Hematopoietic multipotent progenitor cell treated with erythropoietin and hydrocortisone succinate and interleukin-3 and kit ligand, for 6 days (in vitro differentiated cells): ENCODE results near the gene GZF1.
"Not testable (repeated sequence)": the region's sequence is repeated elsewhere in the genome, so short reads cannot be mapped to it uniquely, and the experiment has no call there.

Source experiments
- DNase-seq: peaks from one replicate; pipeline ENCODE4 v3.0.0-alpha.2; 2015

The GZF1 gene

DNA sequence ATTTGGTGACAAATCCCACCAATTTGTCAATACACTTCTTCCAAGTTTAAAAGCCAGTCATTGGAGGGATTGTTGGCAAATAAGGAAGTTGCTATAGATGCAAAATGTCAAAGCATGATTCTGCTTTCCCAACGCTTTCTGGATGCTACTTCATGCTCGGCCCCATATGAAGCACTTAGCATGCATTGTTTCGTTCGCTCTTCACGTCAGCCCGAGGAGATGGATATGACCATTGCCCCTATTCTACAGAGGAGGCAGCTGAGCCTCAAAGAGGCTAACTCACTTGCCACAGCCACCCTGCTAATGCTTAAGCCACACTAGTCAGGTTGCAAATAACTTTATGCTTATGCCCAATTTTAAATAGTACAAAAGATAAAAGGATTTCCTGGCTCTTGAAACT is 14.2 kb upstream of the GZF1 start:
- DNase-seq = no peak

DNA sequence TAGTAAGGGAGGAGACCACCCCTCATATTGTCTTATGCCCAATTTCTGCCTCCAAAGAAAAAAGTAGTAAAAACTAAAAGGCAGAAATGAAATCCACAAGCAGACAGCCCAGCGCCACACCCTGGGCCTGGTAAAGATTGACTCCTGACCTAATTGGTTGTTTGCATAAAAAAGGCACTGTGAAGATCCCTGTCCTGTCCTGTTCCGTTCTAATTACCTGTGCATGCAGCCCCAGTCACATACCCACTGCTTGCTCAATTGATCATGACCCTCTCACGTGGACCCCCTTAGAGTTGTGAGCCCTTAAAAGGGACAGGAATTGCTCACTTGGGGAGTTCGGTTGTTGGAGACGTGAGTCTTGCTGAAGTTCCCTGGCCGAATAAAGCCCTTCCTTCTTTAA is 13.5 kb upstream of the GZF1 start:
- not testable (repeated sequence) for DNase-seq

DNA sequence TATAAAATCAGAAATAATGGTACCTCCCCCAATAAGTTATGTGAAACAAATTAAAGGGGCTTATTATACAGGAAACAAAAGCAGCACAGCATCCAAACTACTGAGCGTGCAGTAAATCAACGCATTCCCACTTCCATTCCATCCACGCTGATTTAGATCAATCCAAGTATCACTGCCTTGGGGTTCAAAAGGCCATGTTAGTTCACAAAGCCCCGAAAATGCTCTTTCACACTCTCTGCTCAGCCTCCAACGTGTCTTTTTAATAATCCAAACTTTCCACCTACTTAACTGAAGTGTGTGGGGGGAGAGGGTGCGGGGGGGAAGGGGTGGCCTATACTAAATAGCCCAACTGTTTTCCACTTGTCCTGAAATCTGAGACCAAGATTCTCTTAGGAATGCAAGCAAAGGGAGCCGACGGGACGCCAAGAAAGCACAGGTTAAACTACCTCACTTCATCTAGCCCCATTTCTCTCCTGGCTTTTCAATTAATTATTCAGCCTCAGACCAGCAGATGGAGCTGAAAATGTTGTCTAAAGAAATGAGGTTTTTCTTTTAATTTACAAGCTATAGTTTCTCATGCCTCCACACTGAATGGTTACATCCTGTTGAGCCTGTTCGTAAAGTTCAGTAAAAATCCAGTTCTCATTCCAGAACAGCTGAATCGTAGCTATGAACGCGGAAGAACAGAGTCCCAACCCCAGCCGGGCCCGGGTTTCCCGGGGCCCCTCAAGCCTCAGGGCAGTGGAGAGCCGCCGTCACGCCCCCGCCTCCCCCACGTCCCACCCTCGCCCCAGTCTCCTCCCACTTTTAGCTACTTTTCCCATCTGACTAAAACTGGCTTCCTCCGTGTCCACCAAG is 12.4 kb upstream of the GZF1 start:
- peak; percentile 90 for DNase-seq

DNA sequence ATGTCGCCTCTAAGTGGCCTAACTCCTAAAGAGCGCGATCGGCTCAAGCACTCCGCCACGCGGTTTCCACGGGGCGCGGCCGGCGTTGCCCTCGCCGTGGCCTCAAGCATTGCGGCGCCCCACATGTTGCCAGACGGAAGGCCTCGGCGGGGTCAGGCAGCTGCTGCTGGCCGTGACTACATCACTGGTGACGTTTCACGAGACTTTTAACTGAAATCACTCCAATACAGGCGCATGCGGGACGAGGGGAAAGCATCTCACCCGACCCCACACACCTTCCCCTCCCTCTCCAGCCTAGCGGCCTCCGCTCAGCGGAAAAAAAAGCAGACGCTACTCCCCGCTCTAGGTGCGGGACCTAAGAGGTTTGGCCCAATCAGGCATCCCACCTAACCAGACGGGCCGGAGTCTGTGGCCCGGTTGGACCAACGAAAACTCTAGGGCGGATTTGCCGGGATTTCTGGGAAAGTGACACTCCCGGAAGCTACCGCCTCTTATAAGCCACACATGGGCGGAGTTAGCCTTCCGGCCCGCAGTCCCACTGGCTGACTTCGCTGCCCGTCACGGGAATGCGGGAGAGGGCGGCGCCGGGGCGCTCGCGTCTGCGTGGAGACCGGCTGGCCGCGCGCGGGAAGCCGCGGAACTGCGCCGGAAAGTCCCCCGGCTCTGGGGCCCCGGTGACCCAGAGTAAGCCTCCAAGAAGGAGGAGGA is 11.6 kb upstream of the GZF1 start, which contains the start of gene NXT1:
TSS of gene NXT1 (plus strand) at position 596 of the 708 bp plus-strand sequence. CDS start 3,251 bp downstream, outside the sequence.
- DNase-seq = peak; percentile 99

DNA sequence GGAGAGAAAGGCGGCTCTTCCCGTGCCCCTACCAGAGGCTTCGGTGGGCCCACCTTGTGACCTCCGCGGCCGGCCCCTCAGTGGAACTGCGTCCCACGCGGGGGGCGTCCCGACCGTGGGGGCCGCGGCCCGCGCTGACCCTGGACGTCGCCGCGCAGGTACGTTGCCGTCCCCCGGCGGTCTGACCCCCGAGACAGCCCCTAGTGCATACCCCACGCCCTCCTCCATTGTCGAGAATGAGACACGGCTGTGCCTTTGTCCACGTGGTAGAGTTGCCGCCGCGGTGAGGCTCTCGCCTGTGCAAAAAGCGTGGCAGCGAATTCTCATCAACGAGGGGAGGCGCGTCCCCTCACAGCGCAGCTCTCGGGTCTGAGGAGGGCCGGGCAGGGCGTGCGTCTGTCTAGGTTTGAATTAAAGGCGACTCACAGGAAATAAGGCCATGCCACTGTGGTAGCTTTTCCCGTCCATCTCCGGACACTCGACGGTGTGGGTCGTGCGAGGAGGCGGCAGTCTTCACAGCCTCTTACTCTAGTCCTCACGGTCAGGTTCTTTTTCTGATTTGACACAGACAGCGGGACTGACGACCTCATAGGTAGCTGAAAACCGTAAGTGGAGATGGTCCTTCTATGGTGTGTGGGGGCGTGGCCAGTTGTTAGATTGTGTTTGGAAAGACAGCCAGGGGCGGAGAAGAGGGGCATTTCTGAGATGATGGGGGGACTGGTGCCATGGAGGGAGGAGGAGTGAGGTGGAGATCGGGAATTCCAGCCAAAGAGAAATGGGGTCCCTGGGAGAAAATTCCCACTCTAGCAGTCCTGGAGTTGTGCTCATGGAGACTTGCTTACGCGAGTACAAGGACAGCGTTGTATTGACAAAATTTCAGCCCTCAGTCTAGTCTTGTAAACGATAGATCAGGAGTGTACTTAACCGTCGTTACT is 10.8 kb upstream of the GZF1 start:
- peak; percentile 81 for DNase-seq

DNA sequence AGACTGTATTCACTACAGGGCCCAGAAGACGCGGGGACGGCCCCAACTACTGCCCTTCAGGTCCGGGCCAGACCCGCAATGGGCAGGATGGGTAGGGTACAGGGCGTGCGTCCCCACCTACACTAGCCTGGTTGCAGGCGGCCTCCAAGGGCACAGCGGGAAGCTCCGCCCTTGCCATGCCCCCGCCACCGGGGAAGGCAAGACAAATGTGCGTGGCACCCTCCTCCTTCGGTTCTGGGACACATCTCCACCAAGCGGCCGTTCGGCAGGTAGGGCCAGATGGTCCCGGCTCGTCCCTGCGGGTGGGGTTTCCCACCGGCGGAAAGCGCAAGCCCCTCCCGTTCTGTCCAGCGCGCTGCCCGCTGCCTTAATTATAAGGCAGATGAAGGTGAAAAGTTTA is 5.8 kb upstream of the GZF1 start:
- no peak for DNase-seq

DNA sequence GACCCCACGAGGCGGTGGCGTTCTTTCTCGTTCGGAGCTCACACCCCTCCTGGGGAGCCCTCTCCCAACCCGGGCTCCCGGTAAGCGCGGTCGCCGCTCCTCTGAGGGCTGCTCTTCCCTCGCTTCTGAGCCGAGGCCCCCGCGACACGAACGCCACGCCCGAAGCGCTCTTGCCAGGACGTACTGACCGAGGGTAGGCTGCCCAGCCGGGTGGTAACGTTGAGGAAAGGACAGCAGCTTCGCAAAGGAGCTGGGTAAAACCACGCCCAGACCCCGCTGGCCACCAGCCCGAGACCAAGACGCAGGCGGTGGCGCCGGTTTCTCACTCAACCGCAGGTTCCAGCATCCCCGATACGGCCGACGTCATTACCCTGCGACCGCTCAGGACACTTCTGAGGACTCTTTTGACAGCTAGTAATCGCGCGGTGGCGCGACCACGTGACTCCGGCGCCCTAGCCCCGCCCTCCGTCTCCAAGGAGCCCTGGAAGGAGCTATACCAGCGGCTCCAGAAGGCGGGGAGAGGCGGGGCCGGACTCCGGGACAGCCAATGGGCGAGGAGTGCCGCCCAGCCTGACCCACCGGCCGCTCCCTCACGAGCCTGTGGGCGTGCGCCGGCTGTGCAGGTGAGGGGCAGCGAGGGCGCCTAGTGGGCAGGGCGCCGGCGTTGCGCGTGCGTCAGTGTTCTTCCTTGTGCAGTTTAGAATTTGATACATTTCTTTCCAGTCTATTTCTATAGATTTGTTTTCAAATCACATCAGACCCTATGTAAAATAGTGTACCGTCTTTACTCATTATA is 4.0 kb upstream of the GZF1 start:
- peak; percentile 99 for DNase-seq

DNA sequence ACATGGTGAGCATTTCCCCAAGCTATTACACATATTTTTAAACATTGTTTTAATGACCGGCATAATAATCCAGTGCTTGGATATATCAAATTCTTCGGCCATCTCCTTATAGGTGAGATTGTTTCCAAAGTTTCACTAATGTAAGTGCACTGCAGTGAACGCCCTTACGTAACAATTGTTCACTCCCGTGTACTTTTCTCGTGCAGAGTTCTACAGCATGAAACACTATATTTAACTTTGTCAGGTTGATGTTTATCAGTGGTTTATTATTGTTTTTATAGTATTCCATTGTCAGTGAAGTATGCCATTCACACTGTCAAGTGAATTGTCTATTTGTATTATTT is 3.4 kb upstream of the GZF1 start:
- no peak for DNase-seq

DNA sequence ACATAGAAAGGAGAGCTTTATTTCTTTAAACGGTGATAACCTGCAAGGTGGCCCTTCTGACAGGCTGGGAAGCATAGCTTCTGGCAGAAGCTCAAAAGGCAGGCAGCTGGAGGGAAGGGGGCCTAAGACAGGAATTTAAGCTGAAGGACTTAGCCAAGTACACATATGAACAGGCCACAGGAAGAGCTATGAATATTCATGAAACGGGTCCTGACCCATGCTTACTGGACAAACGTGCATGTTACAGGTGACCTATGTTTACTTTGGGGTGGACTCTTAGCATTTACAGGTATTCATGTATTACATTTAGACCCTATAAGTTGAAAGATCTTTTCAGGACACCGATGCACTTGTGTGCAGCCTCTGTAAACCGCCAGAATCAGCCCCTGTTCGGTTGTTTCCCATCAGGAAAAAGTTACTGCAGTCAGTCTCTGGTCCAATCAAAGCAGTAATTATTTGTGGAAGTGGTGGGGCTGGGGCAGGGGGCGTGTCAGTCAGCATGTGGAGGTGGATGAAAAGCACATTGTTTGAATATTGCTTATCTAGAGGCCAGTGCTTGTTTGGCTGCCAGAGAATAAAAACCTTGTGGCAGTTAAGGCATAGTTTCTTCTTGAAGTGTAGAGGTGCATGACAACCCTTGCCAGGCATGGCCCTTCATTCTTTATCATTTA is 2.9 kb upstream of the GZF1 start:
- peak; percentile 54 for DNase-seq

DNA sequence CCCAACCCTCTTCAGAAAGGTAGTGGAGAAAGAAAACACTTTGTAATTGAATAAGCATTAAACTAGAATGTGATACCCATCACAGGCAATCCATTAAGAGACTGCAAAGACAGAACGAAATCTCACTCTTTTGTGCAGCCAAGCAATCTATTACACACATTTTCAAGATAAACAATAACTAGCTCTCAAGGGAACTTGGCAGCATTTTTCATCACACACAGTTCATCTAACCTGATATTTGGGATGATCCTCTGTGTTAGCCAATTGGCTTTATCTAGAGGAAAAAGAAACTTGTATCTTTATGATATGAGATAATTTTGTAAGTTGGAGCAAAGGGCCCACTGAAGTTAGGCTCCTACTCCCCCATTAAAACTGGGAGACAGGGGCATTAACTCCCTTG is 1.5 kb upstream of the GZF1 start:
- DNase-seq = peak; percentile 36

DNA sequence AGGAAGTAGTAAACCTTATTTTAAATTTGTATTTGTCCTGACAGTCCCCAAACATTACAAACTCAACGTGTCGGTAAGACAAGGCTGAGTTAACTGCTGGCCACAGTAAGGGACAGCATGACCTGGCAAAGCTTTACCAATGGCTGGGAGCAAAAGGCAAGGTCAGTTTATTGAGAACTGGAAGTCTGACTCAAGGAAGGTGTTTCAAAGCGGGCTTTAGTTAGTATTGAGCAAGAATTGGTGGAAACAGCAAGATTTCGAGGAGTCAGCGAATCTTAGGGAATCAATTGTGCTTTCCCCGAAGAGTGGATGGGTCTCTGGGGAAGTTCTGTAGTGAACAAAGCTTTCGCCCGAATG is 885 bp upstream of the GZF1 start:
- no peak for DNase-seq

DNA sequence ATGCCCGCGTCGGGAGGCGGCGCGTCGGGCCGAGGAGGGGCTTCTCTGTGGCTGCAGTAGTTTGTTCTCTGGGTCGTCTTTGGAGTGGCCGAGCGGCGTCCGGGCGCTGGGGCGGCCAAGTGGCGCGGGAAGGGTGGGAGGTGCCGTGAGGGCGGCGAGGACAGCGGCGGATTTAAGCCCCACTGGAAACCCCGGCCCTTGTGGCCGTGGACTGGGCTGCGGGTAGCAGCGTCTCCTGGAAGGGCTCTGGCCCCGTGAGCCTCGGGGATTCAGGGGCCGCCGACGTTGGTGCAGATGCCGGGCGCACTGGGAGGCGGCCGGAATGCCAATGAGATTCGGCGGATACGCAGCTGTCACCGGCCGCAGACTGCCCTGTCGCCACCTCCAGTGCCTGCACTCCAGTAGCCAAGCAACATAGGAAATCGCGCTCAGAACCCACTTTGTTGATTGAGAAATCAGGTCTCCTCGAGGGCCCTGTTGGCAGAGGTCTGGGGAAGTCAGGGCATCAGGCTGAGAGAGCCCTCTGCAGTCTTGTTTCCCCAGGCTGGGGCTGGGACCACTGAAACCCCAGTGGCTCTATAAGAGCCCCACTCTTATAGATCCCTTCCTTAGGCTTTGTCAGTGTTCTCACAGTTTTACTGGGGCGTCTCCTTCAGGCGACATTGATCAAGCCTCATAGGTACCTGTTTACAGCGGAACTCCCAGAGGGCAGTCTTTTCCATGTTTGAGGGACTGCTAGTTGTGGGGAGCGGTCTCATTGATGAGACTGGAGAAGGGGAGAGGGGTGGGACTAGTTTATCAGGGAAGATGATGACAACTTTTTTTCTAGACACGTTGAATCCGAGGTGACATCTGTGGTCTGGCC is 642 bp downstream of the GZF1 start:
- peak; percentile 72 for DNase-seq

DNA sequence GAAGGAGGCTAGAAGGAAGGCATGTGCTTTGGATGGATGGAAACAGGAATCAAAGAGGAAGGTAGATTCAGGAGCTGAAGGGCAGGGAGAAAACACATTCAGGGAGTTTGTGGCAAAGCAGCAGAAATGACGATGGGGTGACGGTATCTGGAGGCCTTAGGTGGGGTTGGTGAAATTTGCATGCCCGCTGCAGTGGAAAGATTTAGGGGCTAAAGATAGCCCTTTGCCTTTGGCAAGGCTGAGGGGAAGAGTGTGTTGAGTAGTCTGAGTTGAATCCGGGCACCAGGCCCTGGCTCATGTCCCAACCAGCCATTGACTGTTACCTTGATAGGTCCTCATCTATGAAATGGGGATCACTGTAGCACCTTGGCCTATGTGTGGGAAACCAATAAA is 1.3 kb downstream of the GZF1 start:
- no peak for DNase-seq

DNA sequence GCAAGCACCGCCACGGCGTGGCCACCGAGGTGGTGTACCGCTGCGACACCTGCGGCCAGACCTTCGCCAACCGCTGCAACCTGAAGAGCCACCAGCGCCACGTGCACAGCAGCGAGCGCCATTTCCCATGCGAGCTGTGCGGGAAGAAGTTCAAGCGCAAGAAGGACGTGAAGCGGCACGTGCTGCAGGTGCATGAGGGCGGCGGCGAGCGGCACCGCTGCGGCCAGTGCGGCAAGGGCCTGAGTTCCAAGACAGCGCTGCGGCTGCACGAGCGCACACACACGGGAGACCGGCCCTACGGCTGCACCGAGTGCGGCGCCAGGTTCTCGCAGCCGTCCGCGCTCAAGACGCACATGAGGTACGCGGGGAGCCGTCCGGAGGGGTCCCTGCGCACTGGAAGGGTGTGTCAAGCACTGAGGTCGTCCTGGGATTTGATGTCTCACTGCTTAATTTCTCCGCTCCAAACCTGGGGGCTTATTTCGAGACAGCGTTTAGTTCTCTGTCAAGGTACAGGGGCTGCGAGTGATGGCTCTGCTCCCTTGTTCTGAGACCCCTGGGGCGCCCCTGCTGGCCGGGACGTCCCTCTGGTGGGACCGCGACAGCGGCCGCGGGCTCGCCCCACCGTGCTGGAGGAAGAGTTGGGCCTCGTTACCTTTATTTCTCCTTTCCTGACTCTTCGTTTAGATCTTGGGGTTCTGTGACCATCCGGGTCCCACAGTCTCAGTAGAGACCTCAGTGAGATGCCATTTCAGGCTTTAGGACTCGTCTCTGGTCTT is 3.6 kb downstream of the GZF1 start:
- no peak for DNase-seq

DNA sequence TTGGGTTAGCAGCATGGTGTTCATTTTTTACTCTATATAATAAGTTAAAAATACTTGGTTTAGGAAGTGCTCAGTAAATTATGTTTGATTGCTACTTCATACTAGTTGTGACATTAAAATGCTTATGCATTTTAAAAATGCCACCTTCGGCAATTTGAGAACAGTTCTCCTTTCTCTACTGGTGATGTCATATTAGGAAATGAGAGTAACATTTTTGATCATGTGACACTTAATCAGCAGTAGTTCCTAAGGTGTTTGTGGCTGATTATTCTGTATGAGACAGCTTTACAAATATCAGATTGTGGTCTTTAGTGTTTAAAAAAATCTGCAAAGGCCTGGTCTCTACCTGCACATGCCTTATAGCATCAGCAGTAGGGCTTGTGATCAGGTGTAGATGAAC is 4.4 kb downstream of the GZF1 start:
- peak; percentile 74 for DNase-seq

DNA sequence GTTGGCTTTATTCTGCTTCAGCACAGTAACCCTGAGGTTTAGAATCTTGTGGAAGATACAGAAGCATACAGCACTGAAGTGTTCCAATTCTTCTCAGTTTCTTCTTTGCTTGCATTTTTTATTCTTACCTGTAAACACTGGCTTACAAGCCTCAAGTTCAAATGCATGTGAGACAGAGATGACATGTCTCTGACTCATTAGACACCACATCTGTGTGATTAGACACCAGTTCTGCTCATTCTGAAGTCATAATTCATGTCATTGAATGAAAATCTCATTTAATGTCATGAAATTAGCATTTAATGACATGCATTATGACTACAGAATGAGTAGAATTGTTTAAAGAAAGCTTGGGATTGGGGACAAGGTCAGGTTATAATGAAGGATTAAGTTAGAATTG is 5.8 kb downstream of the GZF1 start:
- DNase-seq = no peak

DNA sequence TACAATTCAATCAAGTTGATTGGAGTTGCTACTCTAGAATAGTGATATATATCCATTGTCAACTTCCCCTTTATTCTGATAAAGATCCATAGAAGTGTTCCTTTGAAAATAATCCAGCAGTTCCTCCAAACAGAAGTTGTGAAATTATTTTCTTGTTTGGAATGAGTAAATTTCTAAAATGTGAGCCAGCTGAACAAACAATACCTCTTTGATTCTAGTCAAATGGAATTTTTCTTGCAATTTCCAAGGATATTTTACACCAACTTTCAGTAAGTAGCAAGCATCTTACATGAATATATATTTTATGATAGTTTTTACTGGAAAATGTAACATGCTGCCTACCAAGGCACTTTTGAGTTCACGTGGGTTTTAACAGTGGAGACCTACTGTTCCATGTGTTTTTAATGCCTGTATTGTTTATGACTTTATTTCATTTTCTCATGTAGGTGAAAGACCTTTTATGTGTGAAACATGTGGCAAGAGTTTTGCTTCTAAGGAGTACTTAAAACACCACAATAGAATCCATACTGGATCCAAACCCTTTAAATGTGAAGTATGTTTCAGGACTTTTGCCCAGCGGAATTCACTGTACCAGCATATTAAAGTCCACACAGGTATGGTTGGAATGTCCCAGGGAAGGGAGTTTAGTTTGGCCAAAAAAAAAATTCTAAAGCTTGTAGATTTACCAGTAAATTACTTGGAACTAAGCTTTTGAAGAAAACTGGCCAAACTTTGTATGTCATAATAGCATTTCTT is 6.5 kb downstream of the GZF1 start:
- DNase-seq = no peak

DNA sequence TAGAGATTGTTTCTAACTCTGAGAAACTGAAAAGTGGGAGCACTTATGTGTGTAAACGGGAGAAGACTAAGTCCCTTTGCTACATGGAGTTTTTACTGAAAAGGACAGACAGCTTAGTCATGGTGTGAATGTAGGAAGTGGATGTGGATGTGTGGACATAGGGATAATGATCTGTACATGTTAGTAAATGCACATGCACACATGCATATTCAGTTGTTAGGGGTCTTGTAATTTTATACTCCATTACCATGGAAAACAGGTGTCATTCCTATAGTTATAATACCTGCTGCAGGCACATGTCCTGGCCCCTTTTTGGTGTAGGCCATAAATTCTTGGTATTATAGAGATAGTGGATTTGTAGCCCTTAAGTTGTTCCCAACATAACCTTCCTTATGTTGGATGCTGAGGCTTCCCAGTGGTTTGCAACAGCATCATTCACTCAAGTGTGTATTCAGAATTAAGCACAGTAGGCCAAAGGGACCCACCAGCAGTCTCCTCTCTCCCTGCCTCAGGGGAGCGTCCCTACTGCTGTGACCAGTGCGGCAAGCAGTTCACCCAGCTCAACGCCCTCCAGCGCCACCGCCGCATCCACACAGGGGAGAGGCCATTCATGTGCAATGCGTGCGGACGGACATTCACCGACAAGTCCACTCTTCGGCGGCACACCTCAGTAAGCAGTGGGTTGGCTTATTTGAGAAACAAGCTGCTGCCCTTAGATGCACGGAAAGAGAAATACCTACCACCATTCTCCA is 7.3 kb downstream of the GZF1 start:
- DNase-seq = no peak

DNA sequence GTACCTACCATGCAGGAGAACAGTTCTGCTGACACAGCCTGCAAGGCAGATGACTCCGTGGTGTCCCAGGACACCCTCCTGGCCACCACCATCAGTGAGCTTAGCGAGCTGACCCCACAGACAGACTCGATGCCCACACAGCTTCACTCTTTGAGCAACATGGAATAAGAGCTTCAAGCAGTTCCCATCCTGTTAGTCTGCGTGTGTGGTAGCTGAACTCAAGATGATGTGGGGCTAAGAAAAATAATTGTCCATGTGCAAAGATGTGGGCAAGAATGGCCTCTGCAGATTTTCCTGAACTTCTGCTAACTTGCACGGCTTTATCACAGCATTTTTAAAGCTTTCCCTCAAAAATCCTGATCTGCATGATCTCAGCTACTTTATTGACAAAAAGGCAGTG is 8.3 kb downstream of the GZF1 start:
- DNase-seq = no peak
